ENCODE measurements around the gene DMRTA2.
"Not testable (repeated sequence)": the region's sequence is repeated elsewhere in the genome, so short reads cannot be mapped to it uniquely, and the experiment has no call there.

DMRTA2 gene

GRCh38 chr1:50381551-50381950 is 41.7 kb downstream of the DMRTA2 start:
- DNase-seq (ENCODE audit: low spot score), result not testable (repeated sequence)

GRCh38 chr1:50378770-50379169 is 44.5 kb downstream of the DMRTA2 start:
- DNase-seq (ENCODE audit: low spot score), result no peak

DNA sequence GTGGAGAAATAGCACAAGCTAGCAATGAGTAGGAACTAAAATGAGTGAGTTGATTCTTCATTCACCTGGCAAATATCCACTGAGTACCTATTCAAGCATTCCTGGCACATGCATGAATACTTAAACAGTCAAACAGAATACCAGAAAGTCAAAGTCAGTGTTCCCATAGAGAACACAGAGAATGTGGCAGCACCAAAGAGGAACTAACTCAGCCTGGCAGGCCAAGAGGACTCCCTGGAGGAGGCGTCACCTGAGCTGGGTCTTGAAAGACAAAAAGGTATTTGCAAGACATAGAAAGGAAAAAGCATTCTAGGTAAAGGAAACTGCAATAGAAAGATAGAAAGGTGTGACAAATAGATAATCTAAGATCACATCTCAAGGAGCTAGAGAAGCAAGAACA is 49.7 kb downstream of the DMRTA2 start:
- no peak for DNase-seq (ENCODE audit: low spot score)

DNA sequence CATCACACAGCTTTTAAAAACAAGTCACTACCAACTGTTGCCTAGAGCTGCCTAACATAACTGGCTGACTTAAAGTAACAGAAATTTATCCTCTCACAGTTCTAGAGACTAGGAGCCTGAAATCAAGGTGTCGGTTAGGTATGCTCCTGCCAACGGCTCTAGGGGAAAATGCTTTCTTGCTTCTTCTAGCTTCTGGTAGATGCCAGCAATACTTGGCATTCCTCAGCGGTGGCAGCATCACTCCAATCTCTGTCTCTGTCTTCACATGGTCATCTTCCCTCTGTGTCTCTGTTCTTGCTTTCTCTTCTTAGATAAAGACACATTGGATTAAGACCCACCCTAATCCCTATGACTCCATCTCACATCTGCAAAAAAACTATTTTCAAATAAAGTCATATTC is 51.5 kb downstream of the DMRTA2 start:
- DNase-seq (ENCODE audit: low spot score), result no peak

- DNase-seq (ENCODE audit: low spot score), result no peak
These were observed 53.4 kb downstream of the DMRTA2 start for GRCh38 chr1:50369830-50370229.

DNA sequence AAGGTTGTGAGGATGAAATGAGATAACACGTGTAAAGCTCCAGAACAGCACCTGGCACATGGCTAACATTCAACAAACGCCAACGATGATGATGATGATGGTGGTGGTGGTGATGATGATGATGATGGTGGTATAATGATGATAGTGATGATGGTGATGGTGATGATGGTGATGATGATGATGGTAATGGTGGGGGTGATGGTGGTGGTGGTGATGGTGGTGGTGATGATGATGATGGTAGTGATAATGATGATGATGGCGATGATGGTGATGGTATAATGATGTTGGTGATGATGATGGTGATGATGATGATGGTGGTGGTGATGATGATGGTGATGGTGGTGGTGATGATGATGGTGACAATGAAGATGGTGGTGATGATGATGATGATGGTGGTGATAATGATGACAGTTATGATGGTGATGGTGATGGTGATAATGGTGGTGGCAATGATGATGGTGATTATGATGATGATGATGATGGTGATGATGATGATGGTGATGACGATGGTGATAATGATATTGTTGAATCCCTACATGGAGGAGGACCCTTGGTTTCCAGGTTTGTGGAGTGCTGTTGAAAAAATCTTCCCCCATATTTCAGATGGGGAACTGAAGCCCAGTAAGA is 54.1 kb downstream of the DMRTA2 start:
- DNase-seq (ENCODE audit: low spot score), result no peak

- DNase-seq (ENCODE audit: low spot score), result peak; percentile 16
These were observed 54.9 kb downstream of the DMRTA2 start for GRCh38 chr1:50368179-50369007.
